Panc1 (cell line): Measurements from ENCODE around the gene STK35. TPM values are rescaled to one million over a fixed set of nuclear protein-coding genes. Genes with fewer than 3 reads are reported as not detected.

Experiments
- ATAC-seq: fragments of 200-7000 bp; cut with Tn5 transposase; 2 replicates; pipeline ENCODE4 v1.9.1; 2020; ENCODE audit warnings: mild to moderate bottlenecking, moderate library complexity
- BruUV-seq: library from RNA; stranded (reverse); fragments of 400-500 nt; replicated peaks from 2 replicates; lab custom pipeline; 2021; lab: Mats Ljungman, UMichigan
- CTCF ChIA-PET: fragments of 300-600 bp; sonication (Branson Sonifier 250); formaldehyde crosslinking; loops from one replicate; lab custom pipeline; 2022; ENCODE audit warnings: antibody characterized with exemption; lab: Charles Lee
- POLR2A ChIA-PET: fragments of 300-600 bp; sonication (Branson Sonifier 250); formaldehyde crosslinking; loops from one replicate; lab custom pipeline; 2022; ENCODE audit warnings: antibody characterized with exemption; lab: Charles Lee
- DNase-seq: peaks from one replicate; pipeline ENCODE4 v3.0.0-alpha.2; 2010; ENCODE audit warnings: low read depth, low spot score
- H3K27ac ChIP-seq: 2 replicates; pipeline ENCODE4 v1.5.1; 2011; ENCODE audit warnings: mild to moderate bottlenecking, low read length, inconsistent platforms
- H3K27me3 ChIP-seq: fragments of 200-500 bp; sonication (Bioruptor generic); 2 replicates; pipeline ENCODE4 v1.6.0; 2014; ENCODE audit warnings: low read length, inconsistent platforms; ENCODE audit not compliant: control insufficient read depth, insufficient read depth
- H3K36me3 ChIP-seq: fragments of 200-500 bp; sonication (Bioruptor generic); 2 replicates; pipeline ENCODE4 v1.5.1; 2014; ENCODE audit warnings: inconsistent platforms, mild to moderate bottlenecking, low read length, moderate library complexity; ENCODE audit not compliant: control insufficient read depth, insufficient read depth
- H3K4me1 ChIP-seq: 2 replicates; pipeline ENCODE4 v1.5.1; 2011; ENCODE audit warnings: inconsistent platforms, mild to moderate bottlenecking, low read length, moderate library complexity; ENCODE audit not compliant: control insufficient read depth, insufficient read depth
- H3K4me3 ChIP-seq, 2 experiments: 2 replicates each; pipeline ENCODE4 v1.5.1; 2011 to 2012; ENCODE audit warnings: low read depth in 2 of 2, low read length in 2 of 2, mild to moderate bottlenecking in 2 of 2, inconsistent platforms in 1 of 2, moderate library complexity in 1 of 2
- H3K9me3 ChIP-seq: fragments of 200-500 bp; sonication (Bioruptor generic); 2 replicates; pipeline ENCODE4 v1.5.1; 2014; ENCODE audit warnings: low read depth, mild to moderate bottlenecking, inconsistent platforms, low read length, moderate library complexity; ENCODE audit not compliant: control insufficient read depth, insufficient read depth
- CTCF ChIP-seq: fragments of 450-650 bp; IDR thresholded peaks from 2 replicates; pipeline ENCODE4 v1.5.1; 2017; ENCODE audit warnings: mild to moderate bottlenecking
- POLR2AphosphoS5 ChIP-seq: IDR thresholded peaks from 2 replicates; pipeline ENCODE4 v1.6.1; 2012; ENCODE audit warnings: mild to moderate bottlenecking, low read depth, low read length, moderate library complexity
- REST ChIP-seq, 2 experiments: IDR thresholded peaks; 2 replicates each; pipeline ENCODE4 v1.6.1; 2011 to 2012; ENCODE audit warnings: low read depth in 2 of 2, control low read depth in 1 of 2, low read length in 1 of 2, mild to moderate bottlenecking in 1 of 2, moderate library complexity in 1 of 2; ENCODE audit not compliant: insufficient read depth in 1 of 2
- SIN3A ChIP-seq: IDR thresholded peaks from 2 replicates; pipeline ENCODE4 v1.6.1; 2012; ENCODE audit warnings: low read depth, mild to moderate bottlenecking, low read length, moderate library complexity, borderline replicate concordance; ENCODE audit not compliant: insufficient read depth
- TCF7L2 ChIP-seq: IDR thresholded peaks from 2 replicates; pipeline ENCODE4 v1.6.1; 2011; ENCODE audit warnings: mild to moderate bottlenecking, low read depth, low read length, inconsistent platforms
- in situ Hi-C: cut with HindIII; loops from 2 replicates; pipeline ENCODE4 v1.10.0; 2016; ENCODE audit warnings: low sequenced_read_pairs, low pct_unique_long_range_greater_than_20kb
- intact Hi-C: fragments of 100-400 bp; cut with micrococcal nuclease; formaldehyde crosslinking; loops from one replicate; pipeline ENCODE4 v1.10.0; 2022; ENCODE audit not compliant: unreplicated experiment
- total RNA-seq: library from RNA; stranded (reverse); gene quantifications from one replicate; pipeline ENCODE4 v1.2.1, GENCODE V29; 2021; ENCODE audit not compliant: unreplicated experiment

The STK35 gene
- total RNA-seq, 1 experiment from 2014 or later = 27.6 TPM

- in situ Hi-C loops (no loop called here), intact Hi-C loops (no loop called here)
- ChIA-PET CTCF (interaction anchor here (0.6 kb wide), 1 partner anchor 318 kb away, joined by 4 read pairs; no protein-coding TSS in a partner anchor), POLR2A (no interaction called here)
- TF ChIP-seq CTCF (no peak), POLR2AphosphoS5 (no peak), SIN3A (no peak), TCF7L2 (no peak), REST (IDR thresholded peaks at IDR 0.05; ENCODE audit: insufficient read depth in 1 of 2, low read depth in 2 of 2, low read length in 1 of 2) (no peak)
- ATAC-seq (no peak), DNase-seq (no peak)
- H3K4me1 ChIP-seq = no peaks in the 10 kb centered on the region
- H3K36me3 ChIP-seq = no peaks in the 10 kb centered on the region
- no peak overlapping the region for H3K27ac ChIP-seq
- H3K4me3 ChIP-seq = no peak overlapping the region
- no peaks in the 10 kb centered on the region for H3K27me3 ChIP-seq
- no TSS peak for BruUV-seq
- no peaks in the 10 kb centered on the region for H3K9me3 ChIP-seq
Observed at GRCh38 chr20:2138396-2138795, 36.8 kb downstream of the STK35 start.

- H3K27ac ChIP-seq = no peak overlapping the region
- no peaks in the 10 kb centered on the region for H3K36me3 ChIP-seq
- no peaks in the 10 kb centered on the region for H3K9me3 ChIP-seq
- no TSS peak for BruUV-seq
- no peaks in the 10 kb centered on the region for H3K27me3 ChIP-seq
- no peak overlapping the region for H3K4me3 ChIP-seq
- TF ChIP-seq TCF7L2 = no peak
- TF ChIP-seq POLR2AphosphoS5 = no peak
- TF ChIP-seq CTCF = no peak
- TF ChIP-seq REST (IDR thresholded peaks at IDR 0.05; ENCODE audit: insufficient read depth in 1 of 2, low read depth in 2 of 2, low read length in 1 of 2) = no peak
- no peak for TF ChIP-seq SIN3A
- ATAC-seq = no peak
- H3K4me1 ChIP-seq = no peaks in the 10 kb centered on the region
- in situ Hi-C loops = no loop called here
- CTCF ChIA-PET = no interaction called here
- POLR2A ChIA-PET = no interaction called here
- no peak for DNase-seq
- intact Hi-C loops = no loop called here
Observed at GRCh38 chr20:2139250-2139649, 37.6 kb downstream of the STK35 start.
